ENCODE data around the gene MRPL20. TPM values are rescaled to one million over a fixed set of nuclear protein-coding genes. Genes with fewer than 3 reads are reported as not detected.
"Not testable (repeated sequence)": the region's sequence is repeated elsewhere in the genome, so short reads cannot be mapped to it uniquely, and the experiment has no call there.

MRPL20 gene
- polyA plus RNA-seq, 1 donor (not counting 4 experiments of a cell fraction or from before 2014, with no cell fraction given): 133 TPM

- DNase-seq (ENCODE audit: low read depth, low spot score): no peak
- Histone ChIP-seq H3K27ac (ENCODE audit: control insufficient read depth, insufficient read depth, low read length) (no peak overlapping the region), H3K4me3 (ENCODE audit: control insufficient read depth in 2 of 3, extremely low read depth in 1 of 3, insufficient read depth in 2 of 3, low read depth in 1 of 3, low read length in 3 of 3) (no peak overlapping the region), H2AFZ (ENCODE audit: control insufficient read depth, low read length) (no peak overlapping the region), H3K27me3 (ENCODE audit: control insufficient read depth, extremely low read depth, insufficient read depth, low read length) (peaks cover 7% of the 10 kb centered on the region), H3K9me1 (ENCODE audit: control insufficient read depth, extremely low read depth, insufficient read depth, low read length) (no peaks in the 10 kb centered on the region), H3K36me3 (ENCODE audit: control insufficient read depth in 2 of 2, extremely low read depth in 1 of 2, insufficient read depth in 2 of 2, low read length in 2 of 2) (no peaks in the 10 kb centered on the region), H3K9me3 (ENCODE audit: control insufficient read depth, low read depth, low read length) (no peaks in the 10 kb centered on the region), H3K4me1 (ENCODE audit: control insufficient read depth, extremely low read depth, insufficient read depth, low read length) (no peaks in the 10 kb centered on the region), H3K9ac (ENCODE audit: control insufficient read depth, extremely low read depth, insufficient read depth, low read length) (no peak overlapping the region), H4K20me1 (ENCODE audit: control insufficient read depth, extremely low read depth, insufficient read depth, low read length) (no peaks in the 10 kb centered on the region), H3K79me2 (ENCODE audit: control insufficient read depth, insufficient read depth, low read length) (no peaks in the 10 kb centered on the region), H3K4me2 (ENCODE audit: control insufficient read depth, extremely low read depth, insufficient read depth, low read depth, low read length) (no peak overlapping the region)
- TF ChIP-seq EZH2 (IDR thresholded peaks at IDR 0.05; ENCODE audit: low read length): no peak
- TF ChIP-seq, protein P1, sequence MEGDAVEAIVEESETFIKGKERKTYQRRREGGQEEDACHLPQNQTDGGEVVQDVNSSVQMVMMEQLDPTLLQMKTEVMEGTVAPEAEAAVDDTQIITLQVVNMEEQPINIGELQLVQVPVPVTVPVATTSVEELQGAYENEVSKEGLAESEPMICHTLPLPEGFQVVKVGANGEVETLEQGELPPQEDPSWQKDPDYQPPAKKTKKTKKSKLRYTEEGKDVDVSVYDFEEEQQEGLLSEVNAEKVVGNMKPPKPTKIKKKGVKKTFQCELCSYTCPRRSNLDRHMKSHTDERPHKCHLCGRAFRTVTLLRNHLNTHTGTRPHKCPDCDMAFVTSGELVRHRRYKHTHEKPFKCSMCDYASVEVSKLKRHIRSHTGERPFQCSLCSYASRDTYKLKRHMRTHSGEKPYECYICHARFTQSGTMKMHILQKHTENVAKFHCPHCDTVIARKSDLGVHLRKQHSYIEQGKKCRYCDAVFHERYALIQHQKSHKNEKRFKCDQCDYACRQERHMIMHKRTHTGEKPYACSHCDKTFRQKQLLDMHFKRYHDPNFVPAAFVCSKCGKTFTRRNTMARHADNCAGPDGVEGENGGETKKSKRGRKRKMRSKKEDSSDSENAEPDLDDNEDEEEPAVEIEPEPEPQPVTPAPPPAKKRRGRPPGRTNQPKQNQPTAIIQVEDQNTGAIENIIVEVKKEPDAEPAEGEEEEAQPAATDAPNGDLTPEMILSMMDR (optimal IDR thresholded peaks at IDR 0.05 in 1 of 3, IDR thresholded peaks at IDR 0.05 in 1 of 3, conservative IDR thresholded peaks at IDR 0.05 in 1 of 3; ENCODE audit: extremely low read depth in 1 of 3, insufficient read depth in 2 of 3, low read length in 3 of 3): no peak
- FAIRE-seq: no peak
- dilution Hi-C loops (cut with MboI; ENCODE audit: extremely low pct_ligation_motif_present, low sequenced_read_pairs): no loop called here
Observed at GRCh38 chr1:1455366-1455884, 48.3 kb upstream of the MRPL20 start.

- H2AFZ ChIP-seq (ENCODE audit: control insufficient read depth, low read length); H4K20me1 ChIP-seq (ENCODE audit: control insufficient read depth, extremely low read depth, insufficient read depth, low read length); dilution Hi-C loops (cut with MboI; ENCODE audit: extremely low pct_ligation_motif_present, low sequenced_read_pairs); H3K27me3 ChIP-seq (ENCODE audit: control insufficient read depth, extremely low read depth, insufficient read depth, low read length); DNase-seq (ENCODE audit: low read depth, low spot score); H3K79me2 ChIP-seq (ENCODE audit: control insufficient read depth, insufficient read depth, low read length); H3K36me3 ChIP-seq (ENCODE audit: control insufficient read depth in 2 of 2, extremely low read depth in 1 of 2, insufficient read depth in 2 of 2, low read length in 2 of 2); H3K4me3 ChIP-seq (ENCODE audit: control insufficient read depth in 2 of 3, extremely low read depth in 1 of 3, insufficient read depth in 2 of 3, low read depth in 1 of 3, low read length in 3 of 3); H3K9me3 ChIP-seq (ENCODE audit: control insufficient read depth, low read depth, low read length); FAIRE-seq; H3K4me2 ChIP-seq (ENCODE audit: control insufficient read depth, extremely low read depth, insufficient read depth, low read depth, low read length); H3K4me1 ChIP-seq (ENCODE audit: control insufficient read depth, extremely low read depth, insufficient read depth, low read length); H3K9ac ChIP-seq (ENCODE audit: control insufficient read depth, extremely low read depth, insufficient read depth, low read length); H3K9me1 ChIP-seq (ENCODE audit: control insufficient read depth, extremely low read depth, insufficient read depth, low read length); H3K27ac ChIP-seq (ENCODE audit: control insufficient read depth, insufficient read depth, low read length): not testable (repeated sequence)
Observed at GRCh38 chr1:1454286-1455056, 47.4 kb upstream of the MRPL20 start.

All from keratinocyte (primary cell).